GM19397 (cell line): ENCODE results near the gene SRBD1.

Experiments used
- ATAC-seq: cut with Tn5 transposase; IDR thresholded peaks from one replicate; pipeline ENCODE4 v1.9.1; 2021; ENCODE audit warnings: mild to moderate bottlenecking, moderate library complexity; ENCODE audit not compliant: unreplicated experiment

SRBD1 gene

DNA sequence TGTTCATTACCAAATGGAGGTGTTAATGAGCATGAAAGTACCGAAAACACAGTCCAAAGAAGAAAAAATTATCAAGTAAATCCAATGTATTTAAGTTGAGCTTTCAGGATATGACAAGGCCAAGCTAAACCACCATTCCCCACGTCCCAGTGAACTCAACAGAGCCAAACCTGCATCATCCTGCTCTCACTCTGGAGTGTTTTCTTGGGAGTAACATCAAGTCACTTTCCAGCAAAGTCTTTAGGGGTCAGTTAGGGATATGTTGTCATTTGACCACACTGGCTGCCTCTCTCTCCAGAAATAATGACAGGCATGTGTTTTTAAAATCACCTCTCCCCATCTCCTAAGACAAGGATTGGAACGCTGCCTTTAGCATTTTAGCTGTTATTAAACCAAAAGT is 140.5 kb downstream of the SRBD1 start:
- no peak for ATAC-seq

DNA sequence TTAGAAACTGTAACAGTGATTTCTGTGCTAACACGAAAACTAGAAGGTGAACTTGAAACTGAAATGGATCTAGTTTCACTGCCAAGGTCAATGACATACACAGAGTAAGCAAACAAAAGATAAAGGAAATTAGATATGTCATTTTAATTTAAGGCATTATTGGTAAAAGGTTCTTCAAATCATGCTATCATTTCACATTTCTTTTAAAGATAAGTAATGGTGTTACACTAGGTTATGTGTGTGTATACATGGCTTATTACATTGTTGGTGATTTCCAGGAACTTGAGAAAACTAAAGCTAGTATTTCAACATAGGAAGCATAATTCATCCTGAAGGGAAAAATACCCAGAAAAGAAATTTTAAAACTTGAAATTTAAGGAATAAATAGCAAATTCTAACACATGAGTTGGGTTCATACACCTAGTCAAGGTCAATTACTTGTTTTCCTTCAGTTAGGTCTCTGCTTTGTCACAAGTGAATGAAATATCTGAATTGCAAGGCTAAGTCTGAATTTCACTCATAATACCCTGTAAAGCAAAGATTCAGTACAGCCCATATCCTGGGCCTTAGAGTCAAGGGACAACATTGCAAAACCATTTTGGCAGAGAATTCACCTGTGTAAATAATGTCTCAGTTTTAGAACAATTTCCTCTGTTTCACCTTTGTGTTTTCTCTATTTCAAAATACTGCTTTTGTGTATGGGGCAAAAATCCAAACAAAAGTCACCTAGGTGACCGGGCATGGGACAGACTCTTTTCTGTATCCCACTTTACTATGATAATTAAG is 141.6 kb downstream of the SRBD1 start:
- no peak for ATAC-seq

DNA sequence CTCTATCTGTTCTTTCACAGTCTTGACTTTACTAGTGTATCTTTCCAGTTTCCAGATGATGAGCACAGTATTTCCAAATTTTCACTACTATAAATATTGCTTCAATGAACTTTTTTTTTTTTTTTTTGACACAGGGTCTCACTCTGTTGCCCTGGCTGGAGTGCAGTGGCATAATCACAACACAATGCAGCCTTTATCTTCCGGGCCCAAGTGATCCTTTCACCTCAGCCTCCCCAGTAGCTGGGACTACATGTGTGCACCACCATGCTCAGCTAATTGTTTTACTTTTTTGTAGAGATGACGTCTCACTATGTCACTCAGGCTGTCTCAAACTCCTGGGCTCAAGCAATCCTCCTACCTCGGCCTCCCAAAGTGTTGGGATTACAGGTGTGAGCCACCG is 142.8 kb downstream of the SRBD1 start:
- no peak for ATAC-seq

DNA sequence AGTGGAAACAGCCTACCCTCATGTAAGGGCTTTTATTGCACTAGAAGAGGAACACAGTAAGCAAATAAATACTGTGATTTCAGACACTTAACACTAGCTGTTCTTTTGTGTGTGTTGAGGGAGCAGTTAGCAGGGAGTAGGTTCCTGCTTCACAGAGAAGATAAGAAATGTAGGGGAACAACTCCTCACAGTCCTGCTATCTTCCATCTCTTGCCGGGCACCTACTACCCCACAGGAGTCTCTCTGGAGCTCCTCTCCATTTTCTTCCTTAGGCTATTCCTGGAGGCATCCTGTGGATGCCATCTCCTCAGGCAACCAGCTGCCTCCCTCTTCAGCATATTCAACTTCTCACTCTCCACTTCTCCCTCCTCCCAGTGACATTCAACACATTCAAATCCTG is 145.0 kb downstream of the SRBD1 start:
- ATAC-seq, result no peak

DNA sequence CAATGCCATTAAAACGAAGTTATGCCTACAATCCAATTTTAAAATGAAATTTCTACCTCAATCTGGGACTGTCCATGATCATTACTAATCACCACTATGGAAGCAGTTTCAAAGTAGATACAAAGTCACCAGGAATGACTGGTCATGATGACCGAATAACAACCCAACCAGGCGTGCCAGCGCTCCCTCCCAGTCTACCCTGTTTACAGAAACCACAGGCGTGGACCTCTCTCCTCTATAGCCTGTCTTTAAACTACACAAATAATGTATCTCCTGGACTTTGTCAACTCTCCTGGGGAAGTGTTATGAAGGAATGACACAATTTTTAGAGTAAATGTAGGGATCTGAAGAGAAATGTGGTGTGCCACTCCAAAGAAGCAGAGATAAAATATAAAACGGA is 150.2 kb downstream of the SRBD1 start:
- ATAC-seq, result no peak

DNA sequence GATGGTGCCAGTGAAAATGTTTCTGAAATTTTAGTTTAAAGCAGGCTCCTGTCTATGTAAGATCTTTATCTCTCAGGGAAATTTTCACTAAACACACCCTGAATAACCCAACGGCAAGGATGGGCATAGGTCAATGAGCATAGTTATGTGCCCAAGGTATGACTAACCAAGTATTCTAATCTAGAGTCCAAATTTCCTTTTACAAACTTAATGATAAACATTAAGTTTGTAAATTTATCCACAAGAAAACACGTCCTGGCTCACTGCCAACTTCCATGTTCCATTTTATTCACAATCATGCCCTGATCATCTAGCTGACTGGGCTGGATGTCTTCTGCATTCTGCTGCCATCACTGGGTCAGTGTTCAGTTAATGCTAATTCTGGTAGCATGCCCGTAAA is 151.2 kb downstream of the SRBD1 start:
- ATAC-seq, result no peak

DNA sequence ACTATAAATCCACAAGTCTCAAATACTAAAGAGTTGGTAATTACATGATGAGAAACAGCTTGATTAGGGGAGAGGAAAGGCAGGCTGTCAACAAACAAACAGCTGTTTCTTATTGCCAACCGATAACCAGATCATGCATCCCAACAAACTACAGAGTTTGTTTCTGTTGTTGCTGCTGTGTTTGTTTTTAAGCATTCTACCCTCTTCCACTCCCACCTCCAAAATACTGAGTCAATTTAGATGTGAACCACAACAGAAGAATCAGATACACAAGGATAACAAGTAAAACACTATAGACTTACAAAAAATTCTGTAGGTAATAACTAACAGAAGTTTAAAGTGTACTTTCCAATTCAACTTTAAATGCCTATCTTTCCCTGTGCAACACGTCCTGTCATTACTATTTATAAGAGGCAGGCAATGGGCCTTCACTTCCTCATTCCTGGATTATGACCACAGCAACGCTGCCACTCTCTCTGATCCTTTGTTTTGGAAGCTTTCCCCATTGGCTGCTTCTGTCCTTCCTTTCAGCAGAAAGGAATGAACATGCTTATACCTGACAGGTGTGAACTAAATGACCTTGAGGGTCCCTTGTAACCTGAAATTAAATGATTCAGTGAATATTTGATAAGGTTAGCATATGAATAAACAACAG is 152.0 kb downstream of the SRBD1 start:
- ATAC-seq, result no peak

DNA sequence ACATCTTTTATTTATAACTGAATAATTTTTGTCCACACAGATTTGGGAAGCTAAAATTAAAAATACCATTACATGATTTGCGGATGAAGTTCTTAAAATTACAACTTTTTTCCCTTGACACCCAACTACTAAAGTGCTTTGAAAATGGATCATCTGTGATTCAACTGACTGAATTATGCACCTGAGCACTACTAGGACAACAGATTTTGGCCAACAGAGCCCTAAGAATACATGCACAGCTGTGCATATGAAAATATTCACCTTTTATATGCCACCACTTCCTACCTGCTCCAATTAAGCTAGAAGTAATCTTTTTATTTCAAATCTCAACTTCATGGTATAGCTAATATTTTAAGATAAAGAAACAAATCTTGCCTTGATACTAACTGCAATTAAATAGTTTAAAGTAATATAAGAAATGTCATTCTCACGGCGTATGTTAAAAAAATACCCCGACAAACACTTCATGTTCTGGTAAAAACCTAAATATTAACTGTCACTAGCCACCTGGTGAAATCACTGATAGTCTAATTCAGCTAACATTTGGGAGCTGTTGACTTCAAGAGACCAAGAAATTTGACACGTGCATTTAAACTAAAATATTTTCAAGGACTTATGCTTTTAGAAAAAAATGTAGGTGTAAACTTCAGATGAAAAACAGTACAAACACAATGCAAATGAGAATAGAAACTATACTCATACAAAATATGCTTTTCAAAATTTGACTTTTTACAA is 153.7 kb downstream of the SRBD1 start:
- ATAC-seq, result no peak

DNA sequence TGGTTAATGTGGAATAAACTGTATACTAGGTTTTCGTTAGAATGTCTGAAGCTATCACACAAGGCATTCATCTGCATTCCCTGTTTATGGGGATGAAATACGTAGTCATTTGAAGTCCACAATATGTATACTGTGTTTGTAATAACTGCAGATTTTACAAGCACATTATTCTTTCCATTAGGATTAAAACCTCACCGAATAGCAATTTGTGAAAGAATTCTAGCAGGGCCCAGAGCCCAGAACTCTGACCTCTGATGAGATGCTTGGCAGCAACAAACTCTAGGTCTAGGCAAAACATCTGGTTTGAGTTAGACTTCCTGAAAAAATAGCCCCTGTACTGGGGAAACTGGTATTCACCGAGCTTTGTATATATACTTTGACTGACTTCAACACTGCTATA is 158.2 kb downstream of the SRBD1 start:
- ATAC-seq, result no peak

DNA sequence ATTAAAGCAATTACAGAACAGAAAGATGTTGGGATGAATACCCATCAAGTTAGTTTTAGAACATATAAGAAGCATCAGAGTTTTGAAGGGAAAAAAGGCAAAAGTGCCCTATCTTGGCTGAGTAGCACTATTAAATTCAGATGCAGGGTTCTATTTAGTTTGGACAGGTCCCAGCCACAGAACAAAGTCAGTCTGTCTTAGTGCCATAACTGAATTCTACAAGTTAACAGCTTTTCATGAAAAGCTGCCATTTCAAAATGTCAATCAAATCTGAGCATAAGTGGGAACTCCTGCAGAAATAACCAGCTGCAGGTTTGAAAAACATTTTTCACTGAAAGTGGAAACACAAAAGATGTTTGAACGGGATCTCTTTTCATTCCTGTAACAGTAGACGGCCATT is 160.4 kb downstream of the SRBD1 start:
- no peak for ATAC-seq

DNA sequence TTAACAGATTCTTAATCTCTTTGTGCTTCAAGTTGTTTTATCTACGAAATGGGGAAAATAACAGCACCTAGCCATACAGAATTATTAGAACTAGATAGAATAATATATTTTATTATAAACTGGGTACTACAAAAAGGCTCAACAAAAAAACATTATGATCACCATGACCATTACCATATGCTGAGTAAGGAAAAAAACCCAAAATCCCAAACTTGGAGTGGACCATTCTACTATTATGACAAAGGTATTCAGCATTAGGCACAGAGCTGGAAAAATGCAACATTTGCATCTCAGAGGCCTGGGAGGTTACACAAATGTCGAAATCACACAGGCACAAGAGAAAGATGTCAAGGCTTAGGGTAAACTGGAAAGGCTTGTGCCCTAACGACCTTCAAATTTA is 162.8 kb downstream of the SRBD1 start:
- ATAC-seq, result no peak

DNA sequence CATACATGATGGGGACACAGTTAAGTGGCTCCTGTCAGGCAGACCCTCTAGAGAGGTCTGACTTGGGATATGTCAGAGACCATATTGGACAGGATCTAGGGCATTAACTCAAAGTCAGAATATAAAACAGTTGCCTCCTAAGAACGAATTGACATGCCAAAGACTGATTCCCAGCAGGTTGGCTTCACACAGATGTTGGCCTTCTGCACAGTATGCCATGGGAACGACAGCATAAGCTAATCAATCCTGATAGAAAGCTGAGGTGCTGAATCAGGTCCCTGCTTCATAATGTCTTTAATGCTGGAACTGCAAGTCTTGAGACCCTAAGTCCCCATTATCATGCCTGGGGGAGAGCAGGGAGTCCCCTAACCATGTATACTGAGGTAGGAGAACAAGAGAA is 165.1 kb downstream of the SRBD1 start:
- ATAC-seq, result no peak

DNA sequence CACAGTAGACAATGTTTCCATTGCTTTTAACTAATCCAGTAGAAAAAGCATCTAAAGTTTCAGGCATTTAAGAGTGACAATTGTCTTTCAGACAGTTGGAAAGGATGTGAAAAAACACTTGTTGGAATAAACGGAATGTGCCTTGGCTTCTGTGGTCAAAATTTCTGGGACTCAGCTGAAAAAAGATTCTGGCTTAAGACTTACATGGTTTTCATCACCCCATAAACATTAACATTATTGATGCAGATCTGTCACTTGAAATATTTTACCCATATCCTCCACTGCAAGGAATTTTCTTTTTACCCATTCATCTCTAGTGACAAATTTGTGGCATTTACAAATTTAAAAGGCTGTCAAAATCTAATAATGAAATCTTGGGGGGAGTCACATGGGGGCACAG is 166.0 kb downstream of the SRBD1 start:
- no peak for ATAC-seq

DNA sequence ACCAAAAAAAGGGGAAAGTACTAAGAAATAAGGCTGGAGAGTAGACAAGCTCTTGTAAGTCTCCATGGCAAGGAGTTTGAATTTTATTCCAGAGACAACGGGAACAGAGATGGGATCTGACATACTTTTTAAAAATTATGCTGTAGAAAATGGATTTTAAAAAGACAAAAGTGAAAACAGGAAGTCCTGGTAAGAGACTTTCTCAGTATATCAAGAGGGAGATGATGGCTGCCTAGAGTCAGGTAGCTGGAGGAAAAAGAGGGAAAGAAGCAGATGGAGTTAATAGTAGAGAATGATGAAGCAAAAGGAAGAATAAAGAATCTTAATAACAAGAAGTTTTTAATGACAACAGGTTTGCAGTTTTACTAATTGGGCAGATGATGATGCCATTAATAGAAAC is 168.1 kb downstream of the SRBD1 start:
- no peak for ATAC-seq

DNA sequence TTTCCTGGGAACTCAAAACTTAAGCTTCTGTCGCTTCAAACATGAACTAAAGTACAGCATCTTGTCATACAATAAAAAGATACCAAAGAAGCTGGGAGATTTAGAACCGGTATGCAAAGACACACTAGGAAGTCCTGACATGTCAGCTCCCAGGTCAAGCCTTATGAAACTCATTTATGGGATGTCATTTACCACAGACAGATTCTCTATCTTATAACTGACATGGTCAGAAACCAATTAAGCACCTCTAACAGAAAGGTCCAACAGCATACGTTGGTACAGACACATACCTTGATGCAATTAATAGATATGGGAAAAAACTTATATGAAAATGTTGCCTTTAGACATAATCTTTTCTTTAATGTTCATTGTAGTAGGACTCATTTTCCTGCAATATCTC is 169.0 kb downstream of the SRBD1 start:
- ATAC-seq, result no peak

DNA sequence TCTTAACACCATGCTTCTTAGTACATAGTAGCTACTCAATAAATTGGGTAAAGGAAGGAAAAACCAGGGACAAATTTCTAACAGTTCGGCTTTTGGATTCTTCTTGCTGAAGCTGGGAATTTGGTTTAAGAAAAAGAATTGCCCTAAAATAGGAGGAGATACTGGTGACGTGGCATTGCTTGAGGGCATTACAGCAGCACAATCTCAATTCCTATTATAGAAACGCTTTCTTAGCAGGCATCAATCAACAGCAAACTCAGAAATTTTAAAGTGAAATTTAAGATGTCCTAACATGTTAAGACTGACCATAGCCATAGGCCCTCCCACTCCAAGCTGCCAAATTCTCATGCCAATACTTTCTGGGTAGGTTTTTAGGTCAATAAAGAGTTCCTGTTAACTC is 169.5 kb downstream of the SRBD1 start:
- no peak for ATAC-seq

DNA sequence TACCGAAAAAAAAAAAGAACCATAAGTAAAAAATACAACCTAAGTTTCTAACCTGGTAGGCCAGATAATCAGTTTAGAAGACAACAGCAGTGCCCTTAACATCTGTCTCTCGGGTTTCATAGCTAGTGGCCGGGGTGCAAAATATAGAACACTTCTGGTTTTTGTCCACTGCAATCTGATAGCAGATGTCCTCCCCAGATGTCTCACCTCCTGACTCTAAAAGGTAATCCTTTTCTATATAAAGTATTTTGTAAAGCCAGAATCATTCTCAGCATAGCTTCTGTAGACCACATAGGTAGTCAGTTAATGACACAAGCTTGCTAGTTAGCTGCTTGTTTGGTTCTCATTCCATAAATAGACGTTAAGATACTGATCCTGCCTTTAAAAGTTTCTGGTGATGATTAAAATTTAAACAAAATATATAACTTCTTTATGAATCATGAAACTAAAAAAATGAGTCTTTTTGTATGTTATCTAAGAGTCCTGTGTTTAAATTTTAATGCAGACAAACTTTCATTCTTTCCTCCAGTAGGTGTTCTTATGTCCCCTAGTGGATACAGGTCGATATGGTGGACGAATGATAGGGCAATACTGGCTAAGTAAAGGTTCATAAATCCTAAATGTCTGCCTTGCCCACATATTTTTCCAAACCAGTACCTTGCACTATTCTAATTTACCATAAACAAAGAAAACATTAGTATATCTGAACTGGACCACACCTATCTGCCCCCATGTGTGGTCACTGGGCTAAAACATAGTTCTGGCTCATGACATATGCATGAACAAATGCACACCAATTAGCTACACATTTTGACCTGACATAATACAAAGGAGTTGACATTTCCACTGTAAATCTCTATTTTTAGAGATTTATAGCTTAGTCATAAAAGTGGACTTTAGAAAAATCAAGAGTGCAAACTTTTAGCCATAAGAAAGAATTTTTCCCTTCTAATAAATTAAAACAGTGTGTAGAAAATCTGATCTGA is 171.0 kb downstream of the SRBD1 start:
- ATAC-seq, result peak; percentile 59

DNA sequence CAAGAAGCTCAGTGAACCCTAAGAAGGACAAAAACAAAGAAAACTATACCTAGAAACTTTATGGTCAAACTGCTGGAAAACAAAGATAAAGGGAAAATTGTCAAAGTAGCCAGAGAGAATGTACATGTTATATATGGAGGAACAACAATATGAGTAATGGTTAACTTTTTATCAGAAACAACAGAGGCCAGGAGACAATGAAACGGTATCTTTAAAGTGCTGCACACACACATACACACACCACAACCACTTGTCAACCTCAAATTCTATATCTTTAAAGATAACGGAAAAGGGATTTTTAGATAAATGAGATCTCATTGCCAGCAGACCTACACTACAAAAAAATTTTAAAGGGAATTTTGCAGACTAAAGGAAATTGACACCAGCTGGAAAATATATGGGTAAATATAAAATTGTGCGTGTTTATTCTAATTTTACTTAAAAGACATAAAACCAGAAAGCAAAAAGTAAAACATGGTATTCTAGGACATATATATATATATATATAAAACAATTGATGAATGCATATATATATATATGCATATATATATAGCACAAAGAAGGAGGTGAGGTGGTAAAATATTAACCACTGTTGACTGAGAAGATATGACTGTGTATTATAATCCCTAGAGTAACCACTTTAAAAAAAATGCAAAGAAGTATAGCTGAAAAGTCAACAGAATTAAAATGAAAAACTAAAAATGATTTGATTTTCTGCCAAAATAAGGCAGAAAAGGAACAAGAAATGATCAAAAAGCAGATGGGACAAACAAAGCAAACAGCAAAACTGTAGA is 172.0 kb downstream of the SRBD1 start:
- no peak for ATAC-seq

DNA sequence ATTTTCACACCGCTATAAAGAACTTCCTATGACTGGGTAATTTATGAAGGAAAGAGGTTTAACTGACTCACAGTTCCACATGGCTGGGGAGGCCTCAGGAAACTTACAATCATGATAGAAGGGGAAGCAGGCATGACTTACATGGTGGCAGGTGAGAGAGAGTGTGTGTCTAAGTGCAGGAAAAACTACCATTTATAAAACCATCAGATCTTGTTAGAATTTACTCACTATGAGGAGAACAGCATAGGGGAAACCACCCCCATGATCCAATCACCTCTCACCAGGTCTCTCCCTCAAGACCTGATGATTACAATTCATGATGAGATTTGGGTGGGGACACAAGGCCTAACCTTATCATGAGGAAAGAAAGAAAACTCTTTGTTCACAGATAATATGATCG is 174.6 kb downstream of the SRBD1 start:
- no peak for ATAC-seq

DNA sequence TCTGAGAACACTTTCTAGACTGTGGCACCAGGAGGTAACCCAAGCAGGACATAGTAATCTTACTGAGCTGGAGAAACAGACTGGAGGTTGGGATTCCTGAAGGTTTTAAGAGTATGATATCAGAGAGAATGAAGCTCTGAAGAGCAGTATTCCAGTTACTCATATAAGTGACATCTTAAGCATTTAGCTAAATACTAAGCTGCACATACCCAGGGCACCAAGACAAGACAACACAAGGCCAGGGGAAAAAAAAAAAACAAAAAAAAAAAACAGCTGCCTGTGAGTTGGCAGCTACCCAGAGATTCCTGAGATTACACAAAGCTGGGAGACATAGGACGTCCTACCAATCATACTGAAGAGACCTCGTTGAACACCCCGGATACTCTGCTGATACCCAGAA is 175.8 kb downstream of the SRBD1 start:
- no peak for ATAC-seq
